H9 (cell line): ENCODE data around the gene RIPPLY1. TPM values are rescaled to one million over a fixed set of nuclear protein-coding genes. Genes with fewer than 3 reads are reported as not detected.

ENCODE experiments used
- DNase-seq: peaks from one replicate; pipeline ENCODE4 v3.0.0-alpha.2; 2017
- H2AFZ ChIP-seq: one replicate; pipeline ENCODE4 v1.6.1; 2013; ENCODE audit warnings: mild to moderate bottlenecking, low read length, control low read depth, moderate library complexity
- H2AK5ac ChIP-seq: 2 replicates; pipeline ENCODE4 v1.6.1; 2013; ENCODE audit warnings: low read length, control low read depth, mixed read lengths; ENCODE audit not compliant: insufficient read length
- H2BK120ac ChIP-seq: one replicate; pipeline ENCODE4 v1.6.1; 2013; ENCODE audit warnings: low read depth, mild to moderate bottlenecking, low read length, control low read depth, inconsistent platforms; ENCODE audit not compliant: poor library complexity, severe bottlenecking
- H2BK12ac ChIP-seq: 2 replicates; pipeline ENCODE4 v1.6.1; 2013; ENCODE audit warnings: low read length, control low read depth, mixed read lengths, low read depth; ENCODE audit not compliant: insufficient read length
- H2BK15ac ChIP-seq: 2 replicates; pipeline ENCODE4 v1.6.1; 2013; ENCODE audit warnings: low read depth, low read length, control low read depth
- H2BK20ac ChIP-seq: one replicate; pipeline ENCODE4 v1.6.1; 2013; ENCODE audit warnings: low read depth, mild to moderate bottlenecking, low read length, control low read depth, inconsistent platforms; ENCODE audit not compliant: poor library complexity, severe bottlenecking
- H2BK5ac ChIP-seq: 2 replicates; pipeline ENCODE4 v1.6.1; 2013; ENCODE audit warnings: low read length, control low read depth, mixed read lengths; ENCODE audit not compliant: insufficient read length
- H3K14ac ChIP-seq: 2 replicates; pipeline ENCODE4 v1.6.1; 2013; ENCODE audit warnings: low read length, control low read depth; ENCODE audit not compliant: insufficient read depth
- H3K18ac ChIP-seq: 2 replicates; pipeline ENCODE4 v1.6.1; 2013; ENCODE audit warnings: low read depth, mild to moderate bottlenecking, mixed read lengths, low read length, control low read depth; ENCODE audit not compliant: insufficient read length
- H3K23ac ChIP-seq: 2 replicates; pipeline ENCODE4 v1.6.1; 2013; ENCODE audit warnings: low read length, control low read depth, mixed read lengths, low read depth; ENCODE audit not compliant: insufficient read length
- H3K23me2 ChIP-seq: 2 replicates; pipeline ENCODE4 v1.6.1; 2013; ENCODE audit warnings: low read depth, mild to moderate bottlenecking, mixed read lengths, low read length, control low read depth; ENCODE audit not compliant: insufficient read length, poor library complexity, severe bottlenecking
- H3K27ac ChIP-seq: 2 replicates; pipeline ENCODE4 v1.5.1; 2013; ENCODE audit warnings: low read length, control low read depth, mixed read lengths, low read depth; ENCODE audit not compliant: insufficient read length
- H3K27me3 ChIP-seq: 2 replicates; pipeline ENCODE4 v1.6.1; 2013; ENCODE audit warnings: low read length, control low read depth, inconsistent platforms; ENCODE audit not compliant: insufficient read depth
- H3K4ac ChIP-seq: 2 replicates; pipeline ENCODE4 v1.6.1; 2013; ENCODE audit warnings: low read depth, mild to moderate bottlenecking, control low read depth, inconsistent platforms, low read length, moderate library complexity
- H3K4me1 ChIP-seq: 2 replicates; pipeline ENCODE4 v1.6.1; 2013; ENCODE audit warnings: low read length, control low read depth, inconsistent platforms; ENCODE audit not compliant: insufficient read depth
- H3K4me2 ChIP-seq: 2 replicates; pipeline ENCODE4 v1.6.1; 2013; ENCODE audit warnings: low read length, control low read depth, mixed read lengths; ENCODE audit not compliant: insufficient read length, insufficient read depth
- H3K56ac ChIP-seq: 2 replicates; pipeline ENCODE4 v1.6.1; 2013; ENCODE audit warnings: low read depth, mild to moderate bottlenecking, mixed read lengths, low read length, control low read depth; ENCODE audit not compliant: insufficient read length
- H3K79me1 ChIP-seq: 2 replicates; pipeline ENCODE4 v1.6.1; 2013; ENCODE audit warnings: low read depth, mild to moderate bottlenecking, moderate library complexity, low read length, control low read depth, inconsistent platforms; ENCODE audit not compliant: insufficient read depth, poor library complexity, severe bottlenecking
- H3K79me2 ChIP-seq: 2 replicates; pipeline ENCODE4 v1.6.1; 2013; ENCODE audit warnings: low read length, control low read depth, inconsistent platforms; ENCODE audit not compliant: insufficient read depth
- H3K9ac ChIP-seq: 2 replicates; pipeline ENCODE4 v1.6.1; 2013; ENCODE audit warnings: low read length, control low read depth, mixed read lengths; ENCODE audit not compliant: insufficient read length; ENCODE audit errors: extremely low read depth
- H3K9me3 ChIP-seq: one replicate; pipeline ENCODE4 v1.6.1; 2013; ENCODE audit warnings: low read depth, low read length, inconsistent platforms; ENCODE audit not compliant: control insufficient read depth
- H3T11ph ChIP-seq: one replicate; pipeline ENCODE4 v1.6.1; 2013; ENCODE audit warnings: mild to moderate bottlenecking, low read length, control low read depth, inconsistent platforms
- H4K20me1 ChIP-seq: one replicate; pipeline ENCODE4 v1.6.1; 2013; ENCODE audit not compliant: control insufficient read depth, insufficient read length, insufficient read depth
- H4K5ac ChIP-seq: 2 replicates; pipeline ENCODE4 v1.6.1; 2013; ENCODE audit warnings: low read depth, mild to moderate bottlenecking, mixed read lengths, low read length, control low read depth; ENCODE audit not compliant: insufficient read length
- H4K8ac ChIP-seq: replicated peaks from 2 replicates; pipeline ENCODE4 v1.6.1; 2013; ENCODE audit warnings: low read length, control low read depth, mixed read lengths, low read depth; ENCODE audit not compliant: insufficient read length
- H4K91ac ChIP-seq: 2 replicates; pipeline ENCODE4 v1.6.1; 2013; ENCODE audit warnings: low read depth, mild to moderate bottlenecking, moderate library complexity, mixed read lengths, low read length, control low read depth; ENCODE audit not compliant: insufficient read length
- H3K27ac Mint-ChIP-seq, 3 experiments: 2 replicates in 2 of 3; 3 replicates in 1 of 3; pipeline ENCODE4 v1.8.0; 2020 to 2021; ENCODE audit warnings: mixed read lengths in 3 of 3, mild to moderate bottlenecking in 1 of 3, moderate library complexity in 1 of 3
- H3K27me3 Mint-ChIP-seq: 2 replicates; pipeline ENCODE4 v1.8.0; 2021; ENCODE audit warnings: low read depth, mild to moderate bottlenecking, moderate library complexity, mixed read lengths
- H3K36me3 Mint-ChIP-seq, 3 experiments: 2 replicates in 2 of 3; 3 replicates in 1 of 3; pipeline ENCODE4 v1.8.0; 2020 to 2021; ENCODE audit warnings: low read depth in 3 of 3, mixed read lengths in 3 of 3; ENCODE audit not compliant: insufficient read depth in 1 of 3
- H3K4me1 Mint-ChIP-seq, 2 experiments: 2 replicates each; pipeline ENCODE4 v1.8.0; 2020; ENCODE audit warnings: mixed read lengths in 2 of 2
- H3K4me3 Mint-ChIP-seq, 2 experiments: 2 replicates in 1 of 2; 3 replicates in 1 of 2; pipeline ENCODE4 v1.8.0; 2020 to 2021; ENCODE audit warnings: mild to moderate bottlenecking in 2 of 2, mixed read lengths in 2 of 2, moderate library complexity in 1 of 2
- H3K9me3 Mint-ChIP-seq, 2 experiments: 2 replicates in 1 of 2; 3 replicates in 1 of 2; pipeline ENCODE4 v1.8.0; 2020; ENCODE audit warnings: mild to moderate bottlenecking in 2 of 2, mixed read lengths in 2 of 2, moderate library complexity in 1 of 2
- WGBS: extraction: QIAGEN DNeasy Blood & Tissue Kit; methylation state at CpG from one replicate; pipeline ENCODE4 v1.1.7; 2013; ENCODE audit warnings: missing lambda C conversion rate, low lambda C conversion rate, mixed read lengths; ENCODE audit not compliant: insufficient read length; ENCODE audit errors: extremely low coverage; 5-methylcytosine and 5-hydroxymethylcytosine counted together
- total RNA-seq: library from RNA; stranded (reverse); gene quantifications from 2 replicates; pipeline ENCODE4 v1.2.1, GENCODE V29; 2021
- TF ChIP-seq, protein P1 (sequence below): fragments of 200-600 bp; sonication (generic); conservative IDR thresholded peaks from 3 replicates; pipeline ENCODE4 v1.8.0; 2021; ENCODE audit warnings: antibody characterized with exemption, mild to moderate bottlenecking

Gene RIPPLY1
- total RNA-seq, 1 experiment from 2014 or later, result not detected

DNA sequence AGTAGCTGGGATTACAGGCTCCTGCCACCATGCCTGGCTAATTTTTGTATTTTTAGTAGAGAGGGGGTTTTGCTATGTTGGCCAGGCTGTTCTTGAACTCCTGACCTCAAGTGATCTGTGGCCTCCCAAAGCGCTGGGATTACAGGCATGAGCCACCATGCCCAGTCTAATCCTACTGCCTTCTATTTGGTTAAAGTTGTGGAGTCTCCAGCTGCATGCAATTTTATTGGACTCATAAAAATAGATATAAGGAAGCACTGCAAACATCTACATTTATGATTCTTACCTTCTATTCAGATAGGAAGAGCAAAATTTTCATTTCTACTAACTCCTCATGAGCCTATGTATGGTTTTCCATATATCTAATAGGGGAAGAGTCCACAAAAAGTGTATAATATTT is 13.7 kb downstream of the RIPPLY1 start:
- peaks cover 0 to under 1% of the 10 kb centered on the region in 2 experiments; a peak in 1 of 4 replicates for H3K4me1 Mint-ChIP-seq
- no peak overlapping the region for H2AFZ ChIP-seq

More for the DNA sequence above, 13.7 kb downstream of the RIPPLY1 start:
- Histone ChIP-seq H3K4me1 (no peaks in the 10 kb centered on the region), H4K91ac (no peak overlapping the region), H3K9me3 (no peaks in the 10 kb centered on the region), H2BK12ac (no peak overlapping the region), H3T11ph (no peak overlapping the region), H4K20me1 (no peaks in the 10 kb centered on the region), H3K9ac (no peak overlapping the region), H2AK5ac (no peak overlapping the region), H3K4ac (no peak overlapping the region), H4K5ac (no peak overlapping the region), H3K23ac (no peak overlapping the region), H2BK15ac (no peak overlapping the region), H3K27ac (no peak overlapping the region), H2BK120ac (no peak overlapping the region), H4K8ac (no peak overlapping the region), H3K27me3 (no peaks in the 10 kb centered on the region), H3K23me2 (no peaks in the 10 kb centered on the region), H3K18ac (no peak overlapping the region), H3K79me1 (no peaks in the 10 kb centered on the region), H3K14ac (no peak overlapping the region), H2BK20ac (no peak overlapping the region), H3K56ac (no peak overlapping the region), H2BK5ac (no peak overlapping the region), H3K79me2 (no peaks in the 10 kb centered on the region), H3K4me2 (no peak overlapping the region)
- WGBS, result no CpG with 5 or more reads among the region's 1 CpG
- H3K9me3 Mint-ChIP-seq, result peaks cover 0 to 36% of the 10 kb centered on the region in 2 experiments; a peak in 2 of 5 replicates
- DNase-seq, result no peak
- H3K4me3 Mint-ChIP-seq, result no peak overlapping the region
- TF ChIP-seq, protein P1, sequence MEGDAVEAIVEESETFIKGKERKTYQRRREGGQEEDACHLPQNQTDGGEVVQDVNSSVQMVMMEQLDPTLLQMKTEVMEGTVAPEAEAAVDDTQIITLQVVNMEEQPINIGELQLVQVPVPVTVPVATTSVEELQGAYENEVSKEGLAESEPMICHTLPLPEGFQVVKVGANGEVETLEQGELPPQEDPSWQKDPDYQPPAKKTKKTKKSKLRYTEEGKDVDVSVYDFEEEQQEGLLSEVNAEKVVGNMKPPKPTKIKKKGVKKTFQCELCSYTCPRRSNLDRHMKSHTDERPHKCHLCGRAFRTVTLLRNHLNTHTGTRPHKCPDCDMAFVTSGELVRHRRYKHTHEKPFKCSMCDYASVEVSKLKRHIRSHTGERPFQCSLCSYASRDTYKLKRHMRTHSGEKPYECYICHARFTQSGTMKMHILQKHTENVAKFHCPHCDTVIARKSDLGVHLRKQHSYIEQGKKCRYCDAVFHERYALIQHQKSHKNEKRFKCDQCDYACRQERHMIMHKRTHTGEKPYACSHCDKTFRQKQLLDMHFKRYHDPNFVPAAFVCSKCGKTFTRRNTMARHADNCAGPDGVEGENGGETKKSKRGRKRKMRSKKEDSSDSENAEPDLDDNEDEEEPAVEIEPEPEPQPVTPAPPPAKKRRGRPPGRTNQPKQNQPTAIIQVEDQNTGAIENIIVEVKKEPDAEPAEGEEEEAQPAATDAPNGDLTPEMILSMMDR, result no peak
- no peaks in the 10 kb centered on the region; a peak in 1 of 7 replicates for H3K36me3 Mint-ChIP-seq
- H3K27ac Mint-ChIP-seq, result no peak overlapping the region
- H3K27me3 Mint-ChIP-seq, result peaks cover 2% of the 10 kb centered on the region
